D341Med (cell line): ENCODE measurements around the gene CCR9.
A peak's percentile ranks its signal among the peaks of the same experiment; 100 is the strongest.

Experiments
- DNase-seq: peaks from one replicate; pipeline ENCODE4 v3.0.0; 2012; ENCODE audit warnings: low spot score

CCR9 gene

DNA sequence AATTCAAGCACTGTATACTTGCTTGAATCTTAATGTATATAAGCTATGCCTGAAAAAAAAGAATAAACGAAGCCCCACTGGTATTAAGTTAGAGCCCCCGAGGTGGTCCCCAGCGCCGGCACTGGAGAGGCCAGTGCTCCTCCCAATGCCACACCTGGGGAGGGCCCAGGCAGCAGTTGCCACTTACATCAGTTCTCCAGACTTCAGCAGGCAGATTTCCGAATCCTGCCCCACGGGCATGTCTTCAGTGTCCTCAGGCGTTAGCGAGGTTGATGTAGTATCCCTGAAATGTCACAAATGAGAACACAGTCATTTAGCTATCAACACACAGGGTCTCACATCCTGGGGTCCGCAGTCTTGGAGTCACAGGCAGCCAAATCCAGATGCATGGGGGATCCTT lies 49.9 kb downstream of the CCR9 start:
- DNase-seq: no peak

GRCh38 chr3:45937206-45938042 lies 51.1 kb downstream of the CCR9 start:
- no peak for DNase-seq

- no peak for DNase-seq
Observed at GRCh38 chr3:45938043-45938435, 51.7 kb downstream of the CCR9 start.

DNA sequence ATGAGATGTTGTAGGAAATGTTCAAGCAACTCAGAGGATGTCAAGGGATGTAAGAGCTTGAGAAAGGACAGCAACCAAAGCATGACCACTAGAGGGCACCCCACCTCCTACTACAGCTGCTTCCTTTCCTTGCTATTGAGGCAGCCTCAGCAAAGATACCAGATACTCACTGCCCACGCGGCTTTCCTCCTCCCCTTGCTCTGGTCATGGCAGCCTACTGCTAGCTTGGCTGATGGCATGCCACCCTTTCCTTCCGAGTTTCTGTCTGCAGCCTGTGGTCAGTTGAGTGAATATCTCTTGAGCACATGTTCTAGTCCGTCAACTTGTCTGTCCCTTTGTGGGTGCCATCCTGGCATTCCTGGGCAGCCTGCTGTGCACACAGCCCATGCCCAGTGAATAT lies 52.5 kb downstream of the CCR9 start:
- peak; percentile 79 for DNase-seq

DNA sequence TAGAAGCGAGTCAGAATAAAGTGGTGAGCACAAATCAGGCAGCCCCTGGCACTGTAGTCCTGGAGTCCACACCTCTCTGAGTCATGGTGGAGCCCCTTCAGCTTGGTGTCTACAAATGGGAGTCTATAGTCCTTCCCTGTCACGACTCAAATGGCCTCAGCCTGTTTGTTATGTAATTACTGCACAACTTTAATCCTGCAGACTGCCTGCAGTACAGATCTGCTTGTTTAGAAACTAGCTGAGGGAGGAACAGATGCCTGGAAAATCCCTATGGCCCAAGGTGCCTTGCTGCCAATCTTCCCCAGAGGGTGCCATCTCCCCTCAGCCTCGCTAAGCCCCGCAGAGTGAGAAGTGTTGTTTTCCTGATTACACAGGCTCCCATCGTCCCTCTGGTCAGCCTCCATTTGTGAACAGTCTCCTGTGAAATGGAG lies 53.0 kb downstream of the CCR9 start:
- DNase-seq: peak; percentile 83

GRCh38 chr3:45940004-45940780 lies 53.8 kb downstream of the CCR9 start:
- no peak for DNase-seq

DNA sequence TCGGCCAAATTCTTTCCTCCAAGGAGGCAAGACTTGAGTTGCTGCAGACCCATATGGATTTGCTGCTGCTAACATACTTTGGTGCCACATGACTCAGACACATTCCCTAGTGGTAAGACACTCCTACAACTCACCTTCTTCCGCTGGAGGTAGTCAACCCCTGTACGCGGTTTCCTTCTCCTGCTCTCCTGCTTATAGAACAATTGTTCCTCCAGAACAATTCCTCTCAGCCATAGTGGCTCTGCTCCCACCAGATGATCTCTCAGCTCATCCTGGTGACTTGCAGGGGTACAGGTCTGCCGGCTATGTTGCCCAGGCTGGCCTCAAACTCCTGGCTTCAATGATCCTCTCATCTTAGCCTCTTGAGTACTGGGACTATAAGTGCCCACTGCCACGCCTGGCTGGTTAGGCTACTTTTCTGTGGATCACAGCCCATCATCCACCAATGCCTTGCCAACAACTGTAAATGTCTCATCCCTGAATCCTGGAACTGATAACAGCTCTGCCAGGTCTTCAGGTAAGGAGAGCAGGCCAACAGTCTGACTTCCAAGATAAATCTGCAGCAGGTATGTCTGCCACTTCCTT lies 54.5 kb downstream of the CCR9 start:
- DNase-seq: no peak

DNA sequence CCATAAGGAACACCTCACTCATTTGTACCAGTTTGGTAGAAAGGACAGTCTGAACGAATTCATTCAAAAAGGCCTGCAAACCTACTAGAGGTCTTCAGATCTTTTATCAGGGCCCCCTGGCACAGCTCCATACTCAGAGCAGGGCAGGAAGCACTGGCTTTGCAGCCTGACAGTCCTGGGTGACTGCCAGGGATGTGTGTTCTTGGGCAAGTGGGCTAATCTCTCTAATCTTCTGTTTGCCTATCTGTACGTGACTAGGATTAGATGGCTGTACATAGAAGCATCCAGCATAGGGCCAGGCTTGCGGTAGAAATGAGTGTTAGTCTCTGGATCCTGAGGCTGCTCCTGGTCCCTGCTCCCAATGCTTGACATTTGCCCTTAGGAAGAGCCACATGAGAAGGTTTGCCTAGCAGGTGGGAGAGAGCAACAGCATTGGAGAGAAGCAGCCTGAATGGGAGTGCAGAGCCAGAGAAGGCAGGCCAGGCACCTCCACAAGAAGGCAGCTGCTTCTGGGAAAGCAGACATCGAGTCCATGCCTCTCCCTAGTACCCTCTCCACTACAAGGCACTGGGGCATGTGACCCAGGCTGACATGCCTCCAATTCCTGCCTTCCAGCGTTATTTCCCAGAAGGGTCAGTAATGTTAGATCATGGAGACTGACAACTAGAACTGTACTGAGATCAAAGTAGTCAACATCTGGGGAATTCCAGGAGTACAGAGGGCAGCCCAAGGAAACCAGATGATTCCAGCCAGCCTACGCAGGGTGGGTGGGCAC lies 55.9 kb downstream of the CCR9 start:
- DNase-seq: peak; percentile 64

GRCh38 chr3:45943207-45943846 lies 57.0 kb downstream of the CCR9 start, which contains the start of gene CXCR6:
Gene CXCR6 (plus strand): TSS chr3:45943464. CDS start chr3:45946482, 3,018 bp downstream.
- no peak for DNase-seq

GRCh38 chr3:45944830-45945620 lies 58.7 kb downstream of the CCR9 start:
- DNase-seq: no peak

GRCh38 chr3:45946307-45946706 lies 60.0 kb downstream of the CCR9 start:
- no peak for DNase-seq

GRCh38 chr3:45946875-45947274 lies 60.5 kb downstream of the CCR9 start:
- DNase-seq: no peak

- DNase-seq: no peak
Observed at GRCh38 chr3:45947361-45947760, 61.0 kb downstream of the CCR9 start.

GRCh38 chr3:45948311-45948781 lies 62.0 kb downstream of the CCR9 start:
- no peak for DNase-seq

- no peak for DNase-seq
Observed at GRCh38 chr3:45948881-45949280, 62.5 kb downstream of the CCR9 start.

- no peak for DNase-seq
Observed at GRCh38 chr3:45949432-45949831, 63.1 kb downstream of the CCR9 start.

- no peak for DNase-seq
Observed at GRCh38 chr3:45950131-45950530, 63.8 kb downstream of the CCR9 start.

- no peak for DNase-seq
Observed at GRCh38 chr3:45950686-45951600, 64.6 kb downstream of the CCR9 start.

GRCh38 chr3:45951946-45952345 lies 65.6 kb downstream of the CCR9 start:
- peak; percentile 54 for DNase-seq
